HepG2 (cell line): ENCODE data around the gene TCERG1L.
"Not testable (repeated sequence)": the region's sequence is repeated elsewhere in the genome, so short reads cannot be mapped to it uniquely, and the experiment has no call there.

ENCODE experiments used
- NFYB ChIP-seq: sonication (generic); formaldehyde crosslinking; IDR thresholded peaks from 2 replicates; pipeline ENCODE4 v1.4.0; 2020; ENCODE audit warnings: missing genetic modification reagents
- NONO ChIP-seq, 2 experiments: fragments of 450-650 bp in 1 of 2; sonication (generic) in 1 of 2; formaldehyde crosslinking in 1 of 2; IDR thresholded peaks in 1 of 2; conservative IDR thresholded peaks in 1 of 2; 2 replicates each; pipeline versions ENCODE4 v1.6.1 to v1.8.0; 2017 to 2022; ENCODE audit warnings: mild to moderate bottlenecking in 1 of 2, missing genetic modification reagents in 1 of 2, moderate library complexity in 1 of 2
- SETDB1 ChIP-seq: sonication (generic); formaldehyde crosslinking; IDR thresholded peaks from 2 replicates; pipeline ENCODE4 v1.5.1; 2020; ENCODE audit warnings: missing genetic modification reagents, mild to moderate bottlenecking, borderline replicate concordance
- SIN3A ChIP-seq: IDR thresholded peaks from 2 replicates; pipeline ENCODE4 v1.6.1; 2011; ENCODE audit warnings: low read depth, mild to moderate bottlenecking, control low read depth, low read length, borderline replicate concordance
- SNAI1 ChIP-seq: sonication (generic); formaldehyde crosslinking; IDR thresholded peaks from 2 replicates; pipeline ENCODE4 v1.5.0; 2020; ENCODE audit warnings: mild to moderate bottlenecking, missing genetic modification reagents, borderline replicate concordance
- STAT5B ChIP-seq: sonication (generic); formaldehyde crosslinking; IDR thresholded peaks from 2 replicates; pipeline ENCODE4 v1.4.0; 2020; ENCODE audit warnings: missing genetic modification reagents
- TAF1 ChIP-seq: sonication (generic); formaldehyde crosslinking; IDR thresholded peaks from 2 replicates; pipeline ENCODE4 v1.4.0; 2020; ENCODE audit warnings: missing genetic modification reagents
- TF ChIP-seq, protein P1 (sequence below): sonication (generic); formaldehyde crosslinking; IDR thresholded peaks from 2 replicates; pipeline ENCODE4 v1.4.0; 2020; ENCODE audit warnings: mild to moderate bottlenecking, missing genetic modification reagents

DNA sequence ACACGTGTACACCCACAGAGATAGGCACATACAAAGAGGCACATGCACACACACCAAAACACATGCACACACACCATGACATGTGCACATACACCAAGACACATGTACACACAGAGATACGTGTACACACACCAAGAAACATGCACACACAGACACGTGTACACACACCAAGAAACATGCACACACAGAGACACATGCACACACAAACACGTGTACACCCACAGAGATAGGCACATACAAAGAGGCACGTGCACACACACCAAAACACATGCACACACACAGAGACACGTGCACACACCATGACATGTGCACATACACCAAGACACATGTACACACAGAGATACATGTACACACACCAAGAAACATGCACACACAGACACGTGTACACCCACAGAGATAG, 135.2 kb downstream of the TCERG1L start:
- TF ChIP-seq SIN3A; STAT5B (CRISPR knock-in tag); NONO (IDR thresholded peaks at IDR 0.05); NONO (CRISPR knock-in tag; conservative IDR thresholded peaks at IDR 0.05); SNAI1; SETDB1 (CRISPR knock-in tag); TAF1; NFYB (CRISPR knock-in tag): not testable (repeated sequence)
- TF ChIP-seq, protein P1, sequence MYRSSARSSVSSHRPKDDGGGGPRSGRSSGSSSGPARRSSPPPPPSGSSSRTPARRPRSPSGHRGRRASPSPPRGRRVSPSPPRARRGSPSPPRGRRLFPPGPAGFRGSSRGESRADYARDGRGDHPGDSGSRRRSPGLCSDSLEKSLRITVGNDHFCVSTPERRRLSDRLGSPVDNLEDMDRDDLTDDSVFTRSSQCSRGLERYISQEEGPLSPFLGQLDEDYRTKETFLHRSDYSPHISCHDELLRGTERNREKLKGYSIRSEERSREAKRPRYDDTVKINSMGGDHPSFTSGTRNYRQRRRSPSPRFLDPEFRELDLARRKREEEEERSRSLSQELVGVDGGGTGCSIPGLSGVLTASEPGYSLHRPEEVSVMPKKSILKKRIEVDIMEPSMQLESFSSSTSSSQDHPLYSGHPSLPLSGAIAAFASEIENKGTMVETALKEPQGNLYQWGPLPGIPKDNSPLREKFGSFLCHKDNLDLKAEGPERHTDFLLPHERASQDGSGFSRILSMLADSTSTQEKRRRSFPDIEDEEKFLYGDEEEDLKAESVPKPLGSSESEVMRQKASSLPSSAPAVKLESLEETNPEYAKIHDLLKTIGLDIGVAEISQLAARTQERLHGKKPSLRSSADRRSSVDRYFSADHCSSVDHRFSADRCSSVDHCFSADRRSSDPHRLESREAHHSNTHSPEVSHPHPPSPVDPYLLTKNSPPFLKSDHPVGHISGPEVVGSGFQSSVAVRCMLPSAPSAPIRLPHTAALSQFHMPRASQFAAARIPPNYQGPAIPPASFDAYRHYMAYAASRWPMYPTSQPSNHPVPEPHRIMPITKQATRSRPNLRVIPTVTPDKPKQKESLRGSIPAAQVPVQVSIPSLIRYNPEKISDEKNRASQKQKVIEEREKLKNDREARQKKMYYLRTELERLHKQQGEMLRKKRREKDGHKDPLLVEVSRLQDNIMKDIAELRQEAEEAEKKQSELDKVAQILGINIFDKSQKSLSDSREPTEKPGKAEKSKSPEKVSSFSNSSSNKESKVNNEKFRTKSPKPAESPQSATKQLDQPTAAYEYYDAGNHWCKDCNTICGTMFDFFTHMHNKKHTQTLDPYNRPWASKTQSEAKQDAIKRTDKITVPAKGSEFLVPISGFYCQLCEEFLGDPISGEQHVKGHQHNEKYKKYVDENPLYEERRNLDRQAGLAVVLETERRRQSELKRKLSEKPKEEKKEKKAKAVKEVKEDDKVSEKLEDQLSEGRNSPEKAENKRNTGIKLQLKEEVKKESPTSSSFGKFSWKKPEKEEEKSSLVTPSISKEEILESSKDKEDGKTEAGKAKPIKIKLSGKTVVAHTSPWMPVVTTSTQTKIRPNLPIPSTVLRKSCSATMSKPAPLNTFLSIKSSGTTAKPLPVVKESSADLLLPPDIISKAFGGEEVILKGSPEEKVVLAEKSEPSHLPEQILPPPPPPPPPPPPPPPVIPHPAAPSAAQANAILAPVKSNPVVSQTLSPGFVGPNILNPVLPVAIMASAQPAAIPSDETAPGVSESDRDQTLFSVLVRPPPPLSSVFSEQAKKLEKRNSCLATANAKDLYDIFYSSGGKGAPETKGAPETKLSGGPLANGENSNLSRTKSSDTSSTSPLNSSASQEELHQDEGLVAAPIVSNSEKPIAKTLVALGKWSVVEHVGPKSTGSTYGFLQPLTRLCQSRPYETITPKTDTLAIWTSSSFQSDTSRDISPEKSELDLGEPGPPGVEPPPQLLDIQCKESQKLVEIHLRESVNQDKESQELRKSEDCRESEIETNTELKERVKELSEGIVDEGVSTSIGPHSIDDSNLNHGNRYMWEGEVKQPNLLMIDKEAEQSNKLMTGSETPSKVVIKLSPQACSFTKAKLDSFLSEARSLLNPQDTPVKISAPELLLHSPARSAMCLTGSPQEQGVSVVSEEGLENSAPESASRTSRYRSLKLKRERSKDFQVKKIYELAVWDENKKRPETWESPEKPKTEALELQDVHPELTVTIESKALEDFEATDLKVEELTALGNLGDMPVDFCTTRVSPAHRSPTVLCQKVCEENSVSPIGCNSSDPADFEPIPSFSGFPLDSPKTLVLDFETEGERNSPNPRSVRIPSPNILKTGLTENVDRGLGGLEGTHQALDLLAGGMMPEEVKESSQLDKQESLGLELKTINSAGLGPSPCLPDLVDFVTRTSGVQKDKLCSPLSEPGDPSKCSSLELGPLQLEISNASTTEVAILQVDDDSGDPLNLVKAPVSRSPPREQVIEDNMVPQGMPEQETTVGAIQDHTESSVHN (CRISPR knock-in tag) = not testable (repeated sequence)
